ENCODE measurements around the gene FHIT.

The FHIT gene

GRCh38 chr3:60309539-60310268, 941.5 kb downstream of the FHIT start:
- no peak for DNase-seq

GRCh38 chr3:60308808-60309207, 942.4 kb downstream of the FHIT start:
- DNase-seq, result no peak

GRCh38 chr3:60307562-60308199, 943.6 kb downstream of the FHIT start:
- peak; percentile 17 for DNase-seq

- no peak for DNase-seq
These were observed 947.1 kb downstream of the FHIT start for GRCh38 chr3:60304112-60304511.

- DNase-seq, result no peak
These were observed 948.1 kb downstream of the FHIT start for GRCh38 chr3:60303160-60303559.

- no peak for DNase-seq
These were observed 950.1 kb downstream of the FHIT start for GRCh38 chr3:60301142-60301541.

GRCh38 chr3:60298141-60298540, 953.1 kb downstream of the FHIT start:
- no peak for DNase-seq

GRCh38 chr3:60294181-60294580, 957.1 kb downstream of the FHIT start:
- no peak for DNase-seq

- DNase-seq, result no peak
These were observed 960.1 kb downstream of the FHIT start for GRCh38 chr3:60291115-60291514.

- DNase-seq, result no peak
These were observed 961.1 kb downstream of the FHIT start for GRCh38 chr3:60290122-60290492.

- no peak for DNase-seq
These were observed 961.7 kb downstream of the FHIT start for GRCh38 chr3:60289341-60290121.

GRCh38 chr3:60282866-60283265, 968.4 kb downstream of the FHIT start:
- no peak for DNase-seq

GRCh38 chr3:60281970-60282369, 969.3 kb downstream of the FHIT start:
- DNase-seq, result no peak

- DNase-seq, result no peak
These were observed 973.9 kb downstream of the FHIT start for GRCh38 chr3:60277361-60277800.

GRCh38 chr3:60276615-60277014, 974.6 kb downstream of the FHIT start:
- no peak for DNase-seq

- DNase-seq, result no peak
These were observed 976.6 kb downstream of the FHIT start for GRCh38 chr3:60274646-60275045.

GRCh38 chr3:60274098-60274497, 977.2 kb downstream of the FHIT start:
- DNase-seq, result no peak

- no peak for DNase-seq
These were observed 981.4 kb downstream of the FHIT start for GRCh38 chr3:60269829-60270266.

- no peak for DNase-seq
These were observed 981.9 kb downstream of the FHIT start for GRCh38 chr3:60269377-60269776.

- DNase-seq, result no peak
These were observed 983.1 kb downstream of the FHIT start for GRCh38 chr3:60268123-60268522.

- no peak for DNase-seq
These were observed 984.8 kb downstream of the FHIT start for GRCh38 chr3:60266444-60266843.

- DNase-seq, result no peak
These were observed 988.1 kb downstream of the FHIT start for GRCh38 chr3:60263191-60263590.

GRCh38 chr3:60262546-60262945, 988.7 kb downstream of the FHIT start:
- no peak for DNase-seq

- DNase-seq, result no peak
These were observed 990.7 kb downstream of the FHIT start for GRCh38 chr3:60260546-60260945.
